ENCODE data around the gene LYST.

DNA sequence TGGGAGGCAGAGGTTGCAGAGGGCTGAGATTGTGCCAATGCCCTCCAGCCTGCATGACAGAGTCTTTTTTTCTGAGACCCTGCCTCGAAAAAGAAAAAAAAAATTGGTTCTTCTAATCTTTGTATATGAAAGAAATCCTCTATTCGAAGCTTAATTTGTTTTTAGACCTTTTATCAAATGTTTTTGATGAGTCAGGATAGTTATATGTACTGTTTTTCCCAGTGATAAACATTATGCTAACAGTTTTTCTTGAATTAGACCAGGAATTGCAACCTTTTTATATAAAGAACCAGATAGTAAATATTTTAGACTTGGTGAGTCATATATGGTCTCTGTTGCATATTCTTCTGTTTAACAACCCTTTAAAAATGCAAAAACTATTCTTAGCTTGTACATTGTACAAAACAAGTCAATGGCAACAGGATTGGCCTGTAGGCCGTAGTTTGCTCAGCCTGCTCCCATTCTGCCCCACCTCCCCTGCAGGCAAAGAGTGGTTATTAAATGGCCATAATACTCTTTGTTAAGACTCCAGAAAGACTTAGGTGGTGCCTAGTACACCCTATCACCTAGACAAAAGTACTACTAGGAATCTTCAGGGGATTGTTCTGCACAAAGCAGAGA, 45.2 kb downstream of the LYST start:
- TF ChIP-seq, protein P1, sequence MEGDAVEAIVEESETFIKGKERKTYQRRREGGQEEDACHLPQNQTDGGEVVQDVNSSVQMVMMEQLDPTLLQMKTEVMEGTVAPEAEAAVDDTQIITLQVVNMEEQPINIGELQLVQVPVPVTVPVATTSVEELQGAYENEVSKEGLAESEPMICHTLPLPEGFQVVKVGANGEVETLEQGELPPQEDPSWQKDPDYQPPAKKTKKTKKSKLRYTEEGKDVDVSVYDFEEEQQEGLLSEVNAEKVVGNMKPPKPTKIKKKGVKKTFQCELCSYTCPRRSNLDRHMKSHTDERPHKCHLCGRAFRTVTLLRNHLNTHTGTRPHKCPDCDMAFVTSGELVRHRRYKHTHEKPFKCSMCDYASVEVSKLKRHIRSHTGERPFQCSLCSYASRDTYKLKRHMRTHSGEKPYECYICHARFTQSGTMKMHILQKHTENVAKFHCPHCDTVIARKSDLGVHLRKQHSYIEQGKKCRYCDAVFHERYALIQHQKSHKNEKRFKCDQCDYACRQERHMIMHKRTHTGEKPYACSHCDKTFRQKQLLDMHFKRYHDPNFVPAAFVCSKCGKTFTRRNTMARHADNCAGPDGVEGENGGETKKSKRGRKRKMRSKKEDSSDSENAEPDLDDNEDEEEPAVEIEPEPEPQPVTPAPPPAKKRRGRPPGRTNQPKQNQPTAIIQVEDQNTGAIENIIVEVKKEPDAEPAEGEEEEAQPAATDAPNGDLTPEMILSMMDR (IDR thresholded peaks at IDR 0.05; ENCODE audit: insufficient read depth, low read length, poor library complexity, severe bottlenecking): no peak
- no peak for TF ChIP-seq EZH2phosphoT487 (conservative IDR thresholded peaks at IDR 0.05; ENCODE audit: low read length)
